Activated T-helper 1 cell treated with anti-CD3 and anti-CD28 coated beads, Interleukin-2, amount 50 U/mL, for 16 hours (primary cell): ENCODE data around the gene KIF23.
"Not testable (repeated sequence)": the region's sequence is repeated elsewhere in the genome, so short reads cannot be mapped to it uniquely, and the experiment has no call there.

ENCODE experiments used
- DNase-seq, 2 donors: peaks; one replicate each; pipeline ENCODE4 v3.0.0-alpha.2; 2020; ENCODE audit warnings: low read depth in 1 of 2, low spot score in 1 of 2

KIF23 gene

DNA sequence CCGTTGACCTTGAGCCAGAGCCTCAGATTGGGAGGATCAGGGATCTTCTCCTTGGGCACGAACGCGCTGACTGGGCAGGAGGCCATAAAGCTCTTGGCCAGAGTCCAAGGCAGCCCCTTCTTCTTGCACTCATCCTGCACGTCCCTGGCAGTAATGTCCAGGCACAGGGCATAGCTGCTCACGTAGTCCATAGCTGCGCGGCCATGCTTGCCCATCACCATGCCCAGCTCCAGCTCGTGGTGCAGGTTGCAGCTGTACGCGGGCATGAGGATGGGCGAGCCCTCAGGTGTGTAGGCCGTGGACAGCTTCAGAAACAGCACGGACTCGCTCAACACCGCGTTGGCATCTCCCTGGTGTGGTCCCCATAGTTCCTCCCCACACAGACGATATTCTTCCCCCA lies 20.5 kb downstream of the KIF23 start:
- DNase-seq, result no peak

DNA sequence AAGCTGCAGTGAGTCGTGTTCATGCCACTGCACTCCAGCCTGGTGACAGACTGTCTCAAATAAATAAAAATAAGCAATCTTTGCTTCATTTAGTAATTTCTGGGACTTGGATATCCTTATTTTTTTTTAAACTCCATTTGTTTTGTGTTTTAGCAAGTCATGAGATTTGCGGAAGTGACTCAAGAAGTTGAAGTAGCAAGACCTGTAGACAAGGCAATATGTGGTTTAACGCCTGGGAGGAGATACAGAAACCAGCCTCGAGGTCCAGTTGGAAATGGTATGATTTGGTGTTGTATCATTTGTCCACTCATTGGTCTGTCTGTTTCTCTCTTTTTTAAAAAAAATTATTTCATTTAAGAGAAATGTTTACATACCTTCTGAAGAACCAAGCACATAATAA lies 21.8 kb downstream of the KIF23 start:
- no peak for DNase-seq

DNA sequence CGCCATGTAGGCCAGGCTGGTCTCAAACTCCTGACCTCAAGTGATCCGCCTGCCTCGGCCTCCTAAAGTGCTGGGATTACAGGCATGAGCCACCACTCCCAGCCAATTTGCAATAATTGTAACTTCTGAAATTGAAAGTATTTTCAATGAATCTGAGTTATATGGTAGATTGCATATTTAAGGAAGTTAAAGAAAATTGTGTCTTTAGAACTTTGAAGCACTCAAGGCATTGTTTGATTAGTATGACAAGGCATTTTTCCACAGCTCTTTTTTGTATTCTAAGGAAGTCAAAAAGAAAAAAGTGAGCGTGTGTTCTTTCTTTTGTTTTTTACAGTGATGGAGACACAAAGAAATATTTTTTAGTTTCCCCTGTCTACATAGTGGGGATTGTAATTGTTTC lies 22.8 kb downstream of the KIF23 start:
- DNase-seq, result no peak

DNA sequence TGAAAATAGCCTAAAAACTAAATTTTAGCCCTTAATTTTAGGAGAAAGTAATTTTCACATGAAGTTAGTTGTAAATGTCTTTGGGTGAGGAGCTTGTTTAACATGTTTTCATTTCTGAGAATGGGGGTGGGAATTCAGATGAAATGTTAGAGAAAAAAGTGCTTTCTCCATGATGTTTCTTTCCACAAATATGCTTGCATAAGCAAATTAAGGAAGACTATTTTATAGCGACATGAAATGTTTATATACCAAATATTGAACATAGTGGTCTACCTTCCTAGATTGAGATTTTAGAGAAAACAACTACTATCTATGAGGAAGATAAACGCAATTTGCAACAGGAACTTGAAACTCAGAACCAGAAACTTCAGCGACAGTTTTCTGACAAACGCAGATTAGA lies 25.5 kb downstream of the KIF23 start:
- DNase-seq, result no peak

DNA sequence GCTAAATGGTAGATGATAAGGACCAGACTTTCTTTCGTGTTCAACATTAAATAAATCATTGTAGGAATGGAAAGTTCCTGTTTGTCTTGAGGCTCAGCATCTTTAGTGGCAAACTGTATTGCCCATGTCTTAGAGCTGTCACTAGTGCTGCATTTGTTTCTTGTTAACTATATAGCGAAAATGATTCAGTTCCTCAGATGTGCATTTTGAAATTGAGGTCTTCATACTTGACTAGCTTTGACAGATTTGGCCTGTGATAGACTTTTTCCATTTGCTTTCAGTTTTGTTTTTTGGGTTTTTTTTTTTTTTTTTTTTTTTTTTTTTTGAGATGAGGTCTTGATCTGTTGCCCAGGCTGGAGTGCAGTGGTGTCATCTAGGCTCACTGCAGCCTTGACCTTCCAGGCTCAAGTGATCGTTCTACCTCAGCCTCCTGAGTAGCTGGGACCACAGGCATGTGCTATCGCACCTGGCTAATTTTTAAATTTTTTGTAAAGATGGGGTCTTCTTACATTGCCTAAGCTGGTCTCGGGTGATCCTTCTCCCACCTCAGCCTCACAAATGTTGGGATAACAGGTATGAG lies 29.0 kb downstream of the KIF23 start:
- no peak for DNase-seq

DNA sequence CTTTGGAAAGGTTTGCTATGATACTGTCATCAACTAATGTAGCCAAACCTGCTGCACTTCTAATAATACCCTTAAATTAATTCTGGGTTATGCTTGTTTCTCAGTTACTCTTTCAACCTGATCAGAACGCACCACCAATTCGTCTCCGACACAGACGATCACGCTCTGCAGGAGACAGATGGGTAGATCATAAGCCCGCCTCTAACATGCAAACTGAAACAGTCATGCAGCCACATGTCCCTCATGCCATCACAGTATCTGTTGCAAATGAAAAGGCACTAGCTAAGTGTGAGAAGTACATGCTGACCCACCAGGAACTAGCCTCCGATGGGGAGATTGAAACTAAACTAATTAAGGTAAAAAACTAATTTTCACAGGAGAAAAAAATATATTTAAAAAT lies 30.5 kb downstream of the KIF23 start:
- DNase-seq, result no peak

DNA sequence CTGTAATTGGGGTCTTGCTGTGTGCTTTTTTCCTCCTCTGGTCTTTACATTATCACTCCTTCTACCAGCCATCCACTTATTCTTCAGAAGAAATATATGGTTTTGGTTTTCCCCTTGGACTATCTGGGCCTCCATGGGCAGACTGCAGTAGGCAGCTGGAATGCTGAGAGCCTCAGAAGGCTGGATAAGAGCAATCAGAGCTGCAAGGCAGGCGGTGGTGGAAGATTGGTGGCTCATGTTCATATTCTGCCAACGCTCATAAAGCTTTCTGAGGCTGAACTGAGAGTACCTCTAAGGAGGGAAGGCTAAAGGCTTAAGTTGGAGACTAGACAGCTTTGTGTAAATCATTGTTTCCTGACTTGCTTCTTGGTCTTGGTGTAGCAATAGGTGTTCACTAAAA lies 32.8 kb downstream of the KIF23 start:
- DNase-seq, result no peak

DNA sequence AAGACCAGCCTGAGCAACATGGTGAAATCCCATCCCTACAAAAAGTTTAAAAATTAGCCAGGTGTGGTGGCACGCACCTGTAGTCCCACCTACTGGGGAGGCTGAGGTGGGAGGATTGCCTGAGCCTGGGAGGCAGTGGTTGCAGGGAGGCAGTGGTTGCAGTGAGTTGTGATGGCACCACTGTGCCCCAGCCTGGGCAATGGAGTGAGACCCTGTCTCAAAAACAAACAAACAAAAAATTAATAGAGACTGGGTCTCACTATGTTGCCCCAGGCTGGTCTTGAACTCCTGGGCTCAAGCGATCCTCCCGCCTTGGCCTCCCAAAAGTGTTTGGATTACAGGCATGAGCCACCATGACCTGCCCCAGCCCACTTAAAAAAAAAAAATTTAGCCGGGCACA lies 36.1 kb downstream of the KIF23 start:
- DNase-seq, result not testable (repeated sequence)

DNA sequence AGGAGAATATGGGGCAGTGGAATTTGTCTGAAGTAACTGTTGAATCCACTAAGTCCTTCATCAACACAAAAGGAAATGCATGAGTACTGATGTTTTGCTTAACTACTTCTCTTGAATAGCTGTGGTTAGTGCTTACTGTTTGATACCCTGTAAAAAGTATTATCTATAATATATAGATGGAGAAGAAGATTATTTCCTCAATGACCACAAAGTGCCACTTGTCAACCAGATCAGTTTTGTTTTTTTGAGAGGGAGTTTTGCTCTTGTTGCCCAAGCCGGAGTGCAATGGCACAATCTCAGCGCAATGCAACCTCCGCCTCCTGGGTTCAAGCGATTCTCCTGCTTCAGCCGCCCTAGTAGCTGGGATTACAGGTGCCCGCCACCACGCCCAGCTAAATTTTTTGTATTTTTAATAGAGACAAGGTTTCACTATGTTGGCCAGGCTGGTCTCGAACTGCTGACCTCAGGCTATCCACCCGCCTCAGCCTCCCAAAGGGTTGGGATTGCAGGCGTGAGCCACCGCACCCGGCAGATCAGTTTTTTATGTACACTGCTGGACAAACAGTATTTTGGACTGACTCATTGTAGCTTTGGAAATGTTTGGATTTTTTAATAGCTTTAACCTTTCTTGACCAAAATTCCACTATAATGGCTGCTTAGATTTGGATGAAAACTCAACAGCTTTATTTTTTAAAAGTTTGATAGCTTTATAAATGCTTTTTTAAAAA lies 37.0 kb downstream of the KIF23 start:
- no peak for DNase-seq

DNA sequence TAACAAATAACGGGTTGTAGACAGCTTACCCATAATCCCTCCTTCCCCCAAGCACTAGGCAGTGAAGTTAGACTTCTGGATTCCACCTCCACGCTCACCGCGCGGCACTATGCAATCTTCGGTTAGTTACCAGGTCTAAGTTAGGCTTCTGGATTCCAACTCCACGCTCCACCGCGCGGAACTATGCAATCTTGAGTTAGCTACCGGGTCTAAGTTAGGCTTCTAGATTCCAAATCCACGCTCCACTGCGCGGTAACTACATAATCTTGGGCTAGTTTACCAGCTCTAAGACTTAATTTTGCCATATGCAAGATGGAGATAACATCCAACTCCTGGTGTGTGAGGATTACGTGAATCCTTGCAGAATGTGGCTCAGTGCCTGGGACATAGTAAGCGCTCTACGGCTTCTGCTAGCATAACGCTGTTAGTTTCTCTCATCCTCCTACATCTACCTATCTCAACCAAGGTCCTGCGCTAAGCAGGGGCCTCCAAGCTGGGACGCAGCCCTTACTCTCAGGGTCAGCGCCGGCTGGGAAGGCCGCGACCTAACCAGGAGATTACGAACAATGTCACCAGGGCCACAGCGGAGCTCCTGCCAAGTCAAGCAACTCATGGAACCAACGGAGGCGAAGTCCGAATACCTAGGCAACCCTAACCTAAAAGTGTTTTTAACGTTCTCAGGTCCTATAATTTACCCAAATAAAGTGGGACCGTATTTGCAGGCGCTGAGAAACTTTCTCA lies 38.0 kb downstream of the KIF23 start:
- no peak for DNase-seq

DNA sequence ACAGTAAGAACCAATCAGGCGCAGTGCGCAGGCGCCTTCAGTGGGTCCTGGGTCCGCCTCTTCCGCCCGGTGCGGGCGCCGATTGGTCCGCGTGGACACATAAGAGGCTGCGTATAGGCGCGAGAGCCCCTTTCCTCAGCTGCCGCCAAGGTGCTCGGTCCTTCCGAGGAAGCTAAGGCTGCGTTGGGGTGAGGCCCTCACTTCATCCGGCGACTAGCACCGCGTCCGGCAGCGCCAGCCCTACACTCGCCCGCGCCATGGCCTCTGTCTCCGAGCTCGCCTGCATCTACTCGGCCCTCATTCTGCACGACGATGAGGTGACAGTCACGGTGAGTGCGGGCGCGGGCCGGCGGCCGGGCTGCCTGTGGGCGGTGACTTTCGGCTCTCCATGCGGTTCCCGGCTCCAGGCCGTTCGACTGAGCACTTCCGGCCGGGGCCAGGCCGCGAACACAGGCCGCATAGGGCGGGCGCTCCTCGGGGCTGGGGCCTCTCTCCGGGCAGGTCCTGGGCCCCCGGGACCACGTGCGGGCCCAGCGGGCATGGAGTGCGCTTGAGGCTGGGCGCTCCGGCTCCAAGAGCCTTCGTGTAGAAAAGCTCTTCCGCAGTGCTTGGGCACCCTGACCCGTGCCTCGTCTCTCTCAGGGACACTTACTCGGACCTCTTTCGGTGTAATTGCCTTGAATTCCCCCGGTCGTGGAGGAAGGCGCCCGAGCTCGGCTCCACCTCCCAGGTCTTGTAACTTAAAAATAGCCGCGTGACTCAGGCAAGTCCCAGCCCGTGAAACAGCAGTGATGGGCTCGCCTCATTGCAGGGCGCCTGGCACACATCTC lies 38.8 kb downstream of the KIF23 start, which contains the start of gene RPLP1:
TSS of gene RPLP1 (plus strand) at position 127 of the 830 bp plus-strand sequence. CDS start at position 258, 131 bp downstream.
- peak; percentile 89 to 94 for DNase-seq

DNA sequence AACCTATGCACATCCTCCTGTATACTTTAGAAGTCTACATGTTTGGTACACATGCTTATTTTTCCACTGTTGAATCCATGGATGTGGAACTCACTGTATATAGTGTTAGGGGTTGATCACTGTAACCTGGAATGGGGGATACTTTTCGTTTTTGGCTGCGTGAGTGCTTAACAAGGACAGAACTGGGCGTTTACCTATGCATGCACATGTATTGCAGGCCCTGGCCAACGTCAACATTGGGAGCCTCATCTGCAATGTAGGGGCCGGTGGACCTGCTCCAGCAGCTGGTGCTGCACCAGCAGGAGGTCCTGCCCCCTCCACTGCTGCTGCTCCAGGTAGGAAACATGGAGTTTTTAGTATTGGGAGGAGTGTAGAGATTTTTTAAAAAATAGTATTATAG lies 40.8 kb downstream of the KIF23 start:
- no peak for DNase-seq

DNA sequence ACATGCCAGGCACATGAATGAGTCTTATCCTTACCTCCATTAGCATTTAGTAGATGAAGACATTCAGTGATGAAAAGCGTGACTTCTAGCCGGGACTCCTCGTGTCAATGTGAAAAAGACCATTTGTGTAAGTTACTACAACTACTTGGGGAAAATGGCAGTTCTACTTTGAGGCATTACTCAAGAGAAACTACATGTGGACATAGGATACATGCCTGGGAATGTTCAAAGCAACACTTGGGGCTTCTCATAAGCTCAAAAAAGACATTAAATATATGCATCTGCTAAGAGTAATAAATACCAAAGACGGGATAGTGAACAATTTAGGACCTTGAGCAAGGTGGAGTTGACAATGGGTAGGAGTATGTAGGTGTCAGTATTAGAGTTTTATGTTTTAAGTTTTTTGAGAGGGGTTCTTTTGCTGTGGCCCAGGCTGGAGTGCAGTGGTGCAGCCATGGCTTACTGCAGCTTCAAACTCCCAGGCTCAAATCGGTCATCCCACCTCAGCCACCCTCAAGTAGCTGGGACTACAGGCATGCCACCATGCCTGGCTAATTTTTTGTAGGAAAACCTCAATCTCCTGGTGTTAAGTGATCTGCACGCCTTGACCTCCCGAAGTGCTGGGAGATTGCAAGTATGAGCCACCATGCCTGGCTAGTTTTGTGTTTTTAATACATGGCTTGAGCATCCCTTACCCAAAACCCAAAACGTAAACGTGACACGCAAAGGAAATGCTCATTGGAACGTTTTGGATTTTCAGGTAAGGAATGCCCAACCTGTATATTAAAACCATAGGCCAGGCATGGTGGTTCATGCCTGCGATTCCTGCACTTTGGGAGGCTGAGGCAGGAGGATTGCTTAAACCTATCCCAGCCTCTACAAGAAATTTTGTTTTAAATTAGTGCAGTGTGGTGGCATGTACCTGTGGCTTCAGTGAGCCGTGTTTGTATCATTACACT lies 42.3 kb downstream of the KIF23 start:
- no peak for DNase-seq

DNA sequence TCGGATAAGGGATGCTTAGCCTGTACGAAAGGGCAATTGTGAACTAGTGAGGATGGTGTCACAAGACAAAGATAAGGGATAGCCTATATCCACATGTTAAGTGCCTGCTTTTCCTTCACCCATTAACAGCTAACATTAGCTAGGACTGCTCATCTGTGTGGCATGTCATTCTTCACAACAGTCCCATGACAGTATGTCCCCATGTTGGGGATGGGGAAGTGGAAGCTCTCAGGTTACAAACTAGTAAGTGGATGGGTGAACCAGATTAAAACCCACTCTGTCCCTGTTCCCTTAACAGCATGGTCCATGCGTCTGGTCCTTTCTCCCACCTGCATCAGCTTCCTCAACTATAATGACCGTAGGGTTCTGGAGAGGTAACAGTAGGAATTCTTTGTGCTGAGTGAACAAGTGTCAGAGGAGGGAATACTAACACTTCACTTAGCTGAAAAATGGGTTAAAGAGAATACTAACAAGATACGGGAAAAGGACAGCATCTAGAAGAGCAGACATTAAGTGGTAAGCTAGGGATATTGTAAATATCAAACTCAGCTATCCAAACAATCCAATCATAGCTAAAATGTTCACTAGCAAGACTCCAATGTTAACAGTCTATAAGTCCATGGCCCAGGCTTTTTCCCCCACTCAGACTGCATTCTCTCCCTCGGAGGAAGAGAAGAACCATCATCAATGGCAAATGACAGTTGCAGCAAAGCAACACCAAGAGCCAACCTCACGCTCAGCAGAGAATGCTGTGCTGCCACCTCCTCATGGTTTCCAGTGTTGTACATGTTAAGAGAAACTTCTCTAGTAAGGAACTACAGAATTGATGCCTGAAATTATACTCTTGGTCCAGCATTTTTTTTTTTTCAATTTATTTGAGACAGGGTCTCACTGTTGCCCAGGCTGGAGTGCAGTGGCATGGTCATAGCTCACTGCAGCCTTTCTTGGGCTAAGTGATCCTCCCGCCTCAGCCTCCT lies 43.4 kb downstream of the KIF23 start:
- DNase-seq, result no peak

DNA sequence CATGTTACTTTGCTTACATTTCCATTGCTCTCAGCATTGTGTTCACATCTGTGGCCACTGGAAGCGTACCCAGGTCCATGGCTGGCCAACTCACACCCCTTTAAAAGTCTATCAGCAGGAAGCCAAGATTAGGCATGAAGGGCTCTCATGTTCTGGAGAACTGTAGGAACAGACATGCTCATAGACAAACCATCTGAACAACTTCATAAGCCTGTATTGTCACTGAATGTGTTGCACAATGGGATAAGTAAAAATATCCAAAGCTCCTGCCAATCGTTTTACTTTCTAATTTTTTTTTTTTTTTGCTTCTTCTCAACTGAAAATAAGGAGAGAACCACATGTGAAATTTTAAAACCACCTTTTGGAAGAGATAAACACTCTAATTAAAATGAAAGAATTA lies 44.9 kb downstream of the KIF23 start:
- DNase-seq, result no peak

DNA sequence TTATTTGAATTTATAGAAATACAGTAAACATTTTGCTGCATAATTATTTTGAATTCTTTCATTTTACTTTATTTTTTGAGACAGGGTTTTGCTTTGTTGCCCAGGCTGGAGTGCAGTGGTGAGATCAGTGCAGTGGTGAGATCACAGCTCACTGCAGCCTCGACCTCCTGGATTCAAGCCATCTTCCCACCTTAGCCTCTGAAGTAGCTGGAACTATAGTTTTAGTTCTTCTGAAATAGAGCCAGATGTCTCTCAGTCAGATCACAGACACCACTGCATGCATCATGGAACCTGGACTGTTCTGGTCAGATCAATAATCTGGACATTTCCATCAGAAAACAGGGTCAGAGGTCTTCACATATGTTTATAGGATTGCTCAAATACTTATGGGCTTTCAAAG lies 46.3 kb downstream of the KIF23 start:
- no peak for DNase-seq

DNA sequence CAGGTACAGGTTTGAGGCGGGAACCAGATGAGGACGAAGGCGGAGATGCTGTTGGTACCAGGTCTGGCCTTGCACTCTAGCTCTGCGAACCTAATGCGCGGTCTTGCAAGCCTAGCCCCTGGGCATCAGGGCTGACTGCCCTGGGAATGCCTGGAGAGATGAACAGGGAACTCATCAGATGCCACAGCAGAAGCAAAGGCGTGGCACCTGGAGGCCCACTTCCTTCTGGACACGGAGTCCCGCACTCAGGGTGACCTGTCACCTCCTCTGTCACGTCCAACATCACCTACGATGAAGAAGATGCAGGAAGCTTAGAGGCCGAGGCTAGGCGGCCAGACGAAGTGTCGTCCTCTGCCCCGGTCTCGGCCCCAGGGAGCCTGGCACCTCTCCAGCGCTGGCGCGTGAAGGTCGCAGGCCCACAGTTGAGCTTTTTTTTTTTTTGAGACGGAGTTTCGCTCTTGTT lies 47.9 kb downstream of the KIF23 start:
- DNase-seq, result no peak

DNA sequence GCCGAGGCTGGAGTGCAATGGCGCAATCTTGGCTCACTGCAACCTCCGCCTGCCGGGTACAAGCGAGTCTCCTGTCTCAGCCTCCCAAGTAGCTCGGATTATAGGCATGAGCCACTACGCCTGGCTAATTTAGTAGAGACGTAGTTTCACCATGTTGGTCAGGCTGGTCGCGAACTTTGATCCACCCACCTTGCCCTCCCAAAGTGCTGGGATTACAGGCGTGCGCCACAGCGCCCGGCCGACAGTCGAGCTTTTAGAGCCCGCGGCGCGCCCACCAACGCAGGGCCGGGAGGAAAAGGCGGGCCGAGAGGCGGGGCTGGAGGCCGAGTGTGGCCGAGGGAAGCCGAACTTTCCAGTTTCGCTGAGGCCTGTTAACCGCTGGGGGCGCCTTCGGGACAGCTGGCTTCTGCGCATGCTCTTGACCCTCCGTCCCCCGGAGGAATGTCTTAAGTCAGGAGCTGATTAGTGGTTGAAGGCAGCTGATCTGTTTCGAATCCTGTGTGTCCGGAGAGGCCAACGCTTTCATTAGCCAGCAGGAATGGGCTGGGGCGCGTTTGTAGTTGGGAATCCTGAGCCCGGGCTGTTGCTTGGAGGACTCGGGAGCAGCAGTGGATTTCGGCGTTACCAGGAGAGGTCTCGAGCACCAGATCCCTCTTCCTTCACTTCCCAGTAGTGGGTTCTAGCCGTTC lies 48.5 kb downstream of the KIF23 start:
- peak; percentile 81 to 83 for DNase-seq
